GM23338 (cell line): ENCODE results near the gene RAB33B. TPM values are rescaled to one million over a fixed set of nuclear protein-coding genes. Genes with fewer than 3 reads are reported as not detected.

Experiments
- ATAC-seq: fragments of 200-7000 bp; cut with Tn5 transposase; 3 replicates; pipeline ENCODE4 v1.9.1; 2020
- DNase-seq: peaks from one replicate; pipeline ENCODE4 v3.0.0-alpha.2; 2015; ENCODE audit warnings: low spot score
- H2AFZ ChIP-seq: fragments of 200-600 bp; sonication (generic); 2 replicates; pipeline ENCODE4 v1.8.0; 2016; ENCODE audit warnings: antibody characterized with exemption, mild to moderate bottlenecking, moderate library complexity
- H3F3A ChIP-seq: fragments of 200-600 bp; sonication (generic); replicated peaks from 2 replicates; pipeline ENCODE4 v1.8.0; 2017; ENCODE audit warnings: antibody characterized with exemption, mixed run types, low read depth
- H3K27ac ChIP-seq: fragments of 200-600 bp; sonication (generic); 2 replicates; pipeline ENCODE4 v1.6.1; 2016; ENCODE audit warnings: low read depth
- H3K27me3 ChIP-seq: fragments of 200-600 bp; sonication (generic); 2 replicates; pipeline ENCODE4 v1.8.0; 2016; ENCODE audit warnings: mild to moderate bottlenecking, mixed run types, moderate library complexity; ENCODE audit not compliant: insufficient read depth
- H3K36me3 ChIP-seq: fragments of 200-600 bp; sonication (generic); 2 replicates; pipeline ENCODE4 v1.8.0; 2016; ENCODE audit warnings: mild to moderate bottlenecking; ENCODE audit not compliant: insufficient read depth
- H3K4me1 ChIP-seq: fragments of 200-600 bp; sonication (generic); 2 replicates; pipeline ENCODE4 v1.8.0; 2016; ENCODE audit warnings: mild to moderate bottlenecking, moderate library complexity; ENCODE audit not compliant: insufficient read depth
- H3K4me2 ChIP-seq: fragments of 200-600 bp; sonication (generic); 2 replicates; pipeline ENCODE4 v1.7.1; 2017; ENCODE audit warnings: mixed run types
- H3K4me3 ChIP-seq: fragments of 200-600 bp; sonication (generic); 2 replicates; pipeline ENCODE4 v1.6.1; 2016; ENCODE audit warnings: mixed run types
- H3K79me2 ChIP-seq: fragments of 200-600 bp; sonication (generic); replicated peaks from 2 replicates; pipeline ENCODE4 v1.8.0; 2017; ENCODE audit warnings: mild to moderate bottlenecking; ENCODE audit not compliant: insufficient read depth
- H3K9me2 ChIP-seq: fragments of 200-600 bp; sonication (generic); 2 replicates; pipeline ENCODE4 v1.8.0; 2017; ENCODE audit not compliant: insufficient read depth
- H4K20me1 ChIP-seq: fragments of 200-600 bp; sonication (generic); replicated peaks from 2 replicates; pipeline ENCODE4 v1.8.0; 2017; ENCODE audit warnings: mild to moderate bottlenecking; ENCODE audit not compliant: insufficient read depth
- H3K27ac Mint-ChIP-seq: 2 replicates; pipeline ENCODE4 v1.8.0; 2020; ENCODE audit warnings: inconsistent platforms, mild to moderate bottlenecking, moderate library complexity, mixed read lengths
- H3K27me3 Mint-ChIP-seq: 3 replicates; pipeline ENCODE4 v1.8.0; 2022; ENCODE audit warnings: low read depth, mild to moderate bottlenecking, moderate library complexity, mixed read lengths, inconsistent platforms; ENCODE audit not compliant: insufficient read depth, poor library complexity
- H3K36me3 Mint-ChIP-seq: 3 replicates; pipeline ENCODE4 v1.8.0; 2021; ENCODE audit warnings: low read depth, mild to moderate bottlenecking, inconsistent platforms, moderate library complexity, mixed read lengths
- H3K4me1 Mint-ChIP-seq: 3 replicates; pipeline ENCODE4 v1.8.0; 2020; ENCODE audit warnings: mild to moderate bottlenecking, inconsistent platforms, mixed read lengths
- H3K4me3 Mint-ChIP-seq: 3 replicates; pipeline ENCODE4 v1.8.0; 2021; ENCODE audit warnings: moderate library complexity, mild to moderate bottlenecking, inconsistent platforms, mixed read lengths
- H3K9me3 Mint-ChIP-seq: 3 replicates; pipeline ENCODE4 v1.8.0; 2020; ENCODE audit warnings: moderate library complexity, mild to moderate bottlenecking, inconsistent platforms, mixed read lengths
- CREB1 ChIP-seq: fragments of 250-450 bp; sonication (Bioruptor Pico); IDR thresholded peaks from 2 replicates; pipeline ENCODE4 v1.5.0; 2020; ENCODE audit warnings: low read depth, mild to moderate bottlenecking, moderate library complexity
- EZH2 ChIP-seq: fragments of 200-600 bp; sonication (generic); IDR thresholded peaks from one replicate; pipeline ENCODE4 v1.8.0; 2017; ENCODE audit warnings: antibody characterized with exemption, mild to moderate bottlenecking, low read depth; ENCODE audit not compliant: unreplicated experiment
- EZH2phosphoT487 ChIP-seq: fragments of 200-600 bp; sonication (generic); IDR thresholded peaks from one replicate; pipeline ENCODE4 v1.8.1; 2018; ENCODE audit warnings: antibody characterized with exemption; ENCODE audit not compliant: unreplicated experiment
- JUNB ChIP-seq: IDR thresholded peaks from one replicate; pipeline ENCODE4 v1.6.1; 2016; ENCODE audit warnings: antibody characterized with exemption; ENCODE audit not compliant: unreplicated experiment
- NANOG ChIP-seq: IDR thresholded peaks from 2 replicates; pipeline ENCODE4 v1.6.1; 2016; ENCODE audit warnings: antibody characterized with exemption, borderline replicate concordance
- POLR2AphosphoS5 ChIP-seq: IDR thresholded peaks from 2 replicates; pipeline ENCODE4 v1.6.1; 2016; ENCODE audit warnings: antibody characterized with exemption, low read depth
- REST ChIP-seq: IDR thresholded peaks from one replicate; pipeline ENCODE4 v1.6.1; 2018; ENCODE audit warnings: antibody characterized with exemption; ENCODE audit not compliant: unreplicated experiment
- STAT1 ChIP-seq: IDR thresholded peaks from one replicate; pipeline ENCODE4 v1.6.1; 2016; ENCODE audit warnings: antibody characterized with exemption; ENCODE audit not compliant: unreplicated experiment
- ZNF114 ChIP-seq: fragments of 250-450 bp; sonication (Bioruptor Pico); IDR thresholded peaks from 2 replicates; pipeline ENCODE4 v1.5.0; 2020; ENCODE audit warnings: mild to moderate bottlenecking, moderate library complexity
- ZNF331 ChIP-seq: fragments of 250-450 bp; sonication (Bioruptor Pico); IDR thresholded peaks from 2 replicates; pipeline ENCODE4 v1.5.0; 2020; ENCODE audit warnings: low read depth, mild to moderate bottlenecking, moderate library complexity
- long read RNA-seq: library from polyadenylated mRNA; unstranded; transcript quantifications from one replicate; pipeline ENCODE4 v2.0.0, GENCODE V29; 2020; ENCODE audit not compliant: unreplicated experiment
- polyA plus RNA-seq: library from polyadenylated mRNA; unstranded; fragments of >200 nt; fragmentation: Nextera tagmentation; extraction: Ambion mirVana; gene quantifications from 2 replicates; pipeline ENCODE4 v1.2.1, GENCODE V29; 2016
- total RNA-seq: library from RNA; depleted of rRNA; stranded (reverse); fragments of >200 nt; shearing (Covaris generic); gene quantifications from 2 replicates; pipeline ENCODE4 v1.2.3, GENCODE V29; 2014; rRNA removed
- TF ChIP-seq, protein P1 (sequence below): IDR thresholded peaks from 2 replicates; pipeline ENCODE4 v1.6.1; 2016; ENCODE audit warnings: antibody characterized with exemption
- TF ChIP-seq, protein P2 (sequence below), 2 experiments: fragments of 200-600 bp in 1 of 2; sonication (generic) in 1 of 2; conservative IDR thresholded peaks; 2 replicates each; pipeline versions ENCODE4 v1.5.1 to v1.6.1; 2016 to 2017; ENCODE audit warnings: antibody characterized with exemption in 2 of 2, low read depth in 2 of 2, mild to moderate bottlenecking in 2 of 2, moderate library complexity in 1 of 2

The RAB33B gene
- 17.5 and 19.1 TPM in 2 replicates for total RNA-seq
- 9.9 TPM in 2 replicates for polyA plus RNA-seq
- long read RNA-seq, full-length matches to known transcripts = 2 of 5 reads
- long read RNA-seq, partial matches to known transcripts = 0 of 5 reads
- long read RNA-seq, other reads (novel, unspliced or antisense) = 3 of 5 reads

DNA sequence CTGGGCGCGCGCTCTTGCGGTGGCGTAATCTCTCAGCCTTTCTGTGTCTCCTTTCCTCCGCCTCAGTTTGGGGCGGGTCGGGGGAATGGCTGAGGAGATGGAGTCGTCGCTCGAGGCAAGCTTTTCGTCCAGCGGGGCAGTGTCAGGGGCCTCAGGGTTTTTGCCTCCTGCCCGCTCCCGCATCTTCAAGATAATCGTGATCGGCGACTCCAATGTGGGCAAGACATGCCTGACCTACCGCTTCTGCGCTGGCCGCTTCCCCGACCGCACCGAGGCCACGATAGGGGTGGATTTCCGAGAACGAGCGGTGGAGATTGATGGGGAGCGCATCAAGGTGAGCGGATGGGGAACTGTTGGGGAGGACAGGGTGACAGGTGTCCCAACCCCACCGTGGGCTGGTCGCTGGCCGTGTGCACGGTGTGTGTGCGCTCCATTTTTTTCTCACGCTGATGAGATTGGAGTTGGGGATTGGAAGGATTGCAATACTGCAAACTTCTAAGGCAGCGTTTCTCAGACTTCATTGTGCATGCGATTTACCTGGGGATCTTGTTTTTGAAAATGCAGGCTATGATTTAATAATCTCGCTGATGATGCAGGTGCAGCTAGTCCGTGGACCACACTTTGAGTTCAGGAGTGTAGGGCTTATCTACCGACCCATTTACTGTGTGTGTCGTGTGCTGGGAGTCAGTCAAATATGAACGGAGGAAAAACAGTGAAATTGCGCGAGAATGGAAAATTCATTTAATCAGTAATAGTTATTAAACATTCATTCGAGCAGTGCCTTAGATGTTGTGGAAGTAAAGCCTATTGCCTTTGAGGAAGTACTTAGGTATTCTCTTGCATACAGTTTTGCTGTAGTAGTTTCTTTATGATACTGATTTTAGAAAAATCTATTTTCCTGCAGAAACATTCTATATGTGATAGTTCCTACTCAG is at the start of gene RAB33B:
Gene RAB33B (plus strand): TSS at position 11 of the 935 bp plus-strand sequence. CDS start 75 bp downstream, at position 86.
- H3K9me2 ChIP-seq = no peaks in the 10 kb centered on the region
- Mint-ChIP-seq H3K27me3 (peaks cover 10% of the 10 kb centered on the region), H3K4me3 (peak within 1 kb of the TSS; percentile 96), H3K27ac (peak within 1 kb of the TSS; percentile 98), H3K9me3 (no peaks in the 10 kb centered on the region), H3K36me3 (peaks cover 9% of the 10 kb centered on the region; the same call in 2 of the 3 replicates), H3K4me1 (peaks cover 53% of the 10 kb centered on the region)
- no peaks in the 10 kb centered on the region for H3K36me3 ChIP-seq
- peaks cover 8% of the 10 kb centered on the region; the same call in 1 of the 2 replicates for H4K20me1 ChIP-seq
- peaks cover 41% of the 10 kb centered on the region for H3K4me1 ChIP-seq
- ATAC-seq (peak; percentile 14), DNase-seq (no peak)
- peaks cover 7% of the 10 kb centered on the region for H3F3A ChIP-seq
- peak within 1 kb of the TSS; percentile 81 for H3K4me2 ChIP-seq
- H2AFZ ChIP-seq = peak within 1 kb of the TSS; percentile 84
- peak within 1 kb of the TSS; percentile 95 for H3K4me3 ChIP-seq
- H3K79me2 ChIP-seq = peaks cover 64% of the 10 kb centered on the region
- no peaks in the 10 kb centered on the region for H3K27me3 ChIP-seq
- peak within 1 kb of the TSS; percentile 97 for H3K27ac ChIP-seq
- TF ChIP-seq, protein P1, sequence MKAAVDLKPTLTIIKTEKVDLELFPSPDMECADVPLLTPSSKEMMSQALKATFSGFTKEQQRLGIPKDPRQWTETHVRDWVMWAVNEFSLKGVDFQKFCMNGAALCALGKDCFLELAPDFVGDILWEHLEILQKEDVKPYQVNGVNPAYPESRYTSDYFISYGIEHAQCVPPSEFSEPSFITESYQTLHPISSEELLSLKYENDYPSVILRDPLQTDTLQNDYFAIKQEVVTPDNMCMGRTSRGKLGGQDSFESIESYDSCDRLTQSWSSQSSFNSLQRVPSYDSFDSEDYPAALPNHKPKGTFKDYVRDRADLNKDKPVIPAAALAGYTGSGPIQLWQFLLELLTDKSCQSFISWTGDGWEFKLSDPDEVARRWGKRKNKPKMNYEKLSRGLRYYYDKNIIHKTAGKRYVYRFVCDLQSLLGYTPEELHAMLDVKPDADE = no peak
- no peak for TF ChIP-seq EZH2phosphoT487
- TF ChIP-seq POLR2AphosphoS5 = no peak; the same call in 1 of the 2 replicates
- no peak for TF ChIP-seq STAT1
- TF ChIP-seq EZH2 = no peak
- TF ChIP-seq JUNB = no peak
- TF ChIP-seq ZNF331 = no peak
- no peak for TF ChIP-seq CREB1
- TF ChIP-seq, protein P2, sequence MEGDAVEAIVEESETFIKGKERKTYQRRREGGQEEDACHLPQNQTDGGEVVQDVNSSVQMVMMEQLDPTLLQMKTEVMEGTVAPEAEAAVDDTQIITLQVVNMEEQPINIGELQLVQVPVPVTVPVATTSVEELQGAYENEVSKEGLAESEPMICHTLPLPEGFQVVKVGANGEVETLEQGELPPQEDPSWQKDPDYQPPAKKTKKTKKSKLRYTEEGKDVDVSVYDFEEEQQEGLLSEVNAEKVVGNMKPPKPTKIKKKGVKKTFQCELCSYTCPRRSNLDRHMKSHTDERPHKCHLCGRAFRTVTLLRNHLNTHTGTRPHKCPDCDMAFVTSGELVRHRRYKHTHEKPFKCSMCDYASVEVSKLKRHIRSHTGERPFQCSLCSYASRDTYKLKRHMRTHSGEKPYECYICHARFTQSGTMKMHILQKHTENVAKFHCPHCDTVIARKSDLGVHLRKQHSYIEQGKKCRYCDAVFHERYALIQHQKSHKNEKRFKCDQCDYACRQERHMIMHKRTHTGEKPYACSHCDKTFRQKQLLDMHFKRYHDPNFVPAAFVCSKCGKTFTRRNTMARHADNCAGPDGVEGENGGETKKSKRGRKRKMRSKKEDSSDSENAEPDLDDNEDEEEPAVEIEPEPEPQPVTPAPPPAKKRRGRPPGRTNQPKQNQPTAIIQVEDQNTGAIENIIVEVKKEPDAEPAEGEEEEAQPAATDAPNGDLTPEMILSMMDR (conservative IDR thresholded peaks at IDR 0.05; ENCODE audit: low read depth in 2 of 2) = no peak
- no peak for TF ChIP-seq REST
- TF ChIP-seq ZNF114 (CRISPR knock-in tag) = no peak
- TF ChIP-seq NANOG = no peak
